ENCODE data around the gene NDUFB5.
"Not testable (repeated sequence)": the region's sequence is repeated elsewhere in the genome, so short reads cannot be mapped to it uniquely, and the experiment has no call there.

The NDUFB5 gene

GRCh38 chr3:179622023-179622422 lies 17.4 kb downstream of the NDUFB5 start:
- FAIRE-seq (no peak), DNase-seq (ENCODE audit: insufficient read length, low spot score) (no peak)
- TF ChIP-seq POLR2A (IDR thresholded peaks at IDR 0.05; ENCODE audit: low read depth, low read length) (no peak), TAF1 (IDR thresholded peaks at IDR 0.05; ENCODE audit: low read depth, low read length) (no peak), POU2F2 (IDR thresholded peaks at IDR 0.05; ENCODE audit: low read depth, low read length) (no peak), POLR2AphosphoS5 (IDR thresholded peaks at IDR 0.05; ENCODE audit: low read depth, low read length) (no peak), SPI1 (IDR thresholded peaks at IDR 0.05; ENCODE audit: low read depth, low read length) (no peak), PAX5 (IDR thresholded peaks at IDR 0.05; ENCODE audit: insufficient read depth, low read length, severe bottlenecking) (no peak)

GRCh38 chr3:179624451-179624850 lies 19.9 kb downstream of the NDUFB5 start:
- DNase-seq (ENCODE audit: insufficient read length, low spot score) = no peak
- TF ChIP-seq SPI1 (IDR thresholded peaks at IDR 0.05; ENCODE audit: low read depth, low read length) (no peak), POU2F2 (IDR thresholded peaks at IDR 0.05; ENCODE audit: low read depth, low read length) (no peak), PAX5 (IDR thresholded peaks at IDR 0.05; ENCODE audit: insufficient read depth, low read length, severe bottlenecking) (no peak), POLR2AphosphoS5 (IDR thresholded peaks at IDR 0.05; ENCODE audit: low read depth, low read length) (no peak), TAF1 (IDR thresholded peaks at IDR 0.05; ENCODE audit: low read depth, low read length) (no peak), POLR2A (IDR thresholded peaks at IDR 0.05; ENCODE audit: low read depth, low read length) (no peak)

GRCh38 chr3:179630753-179631451 lies 26.3 kb downstream of the NDUFB5 start:
- TF ChIP-seq SPI1 (IDR thresholded peaks at IDR 0.05; ENCODE audit: low read depth, low read length) (peak; percentile 75), POU2F2 (IDR thresholded peaks at IDR 0.05; ENCODE audit: low read depth, low read length) (no peak)
- FAIRE-seq (no peak), DNase-seq (ENCODE audit: insufficient read length, low spot score) (no peak)

More at GRCh38 chr3:179624451-179624850, 19.9 kb downstream of the NDUFB5 start:
- no peak for FAIRE-seq

GRCh38 chr3:179640469-179640868 lies 35.9 kb downstream of the NDUFB5 start:
- DNase-seq (ENCODE audit: insufficient read length, low spot score) = no peak
- TF ChIP-seq POU2F2 (IDR thresholded peaks at IDR 0.05; ENCODE audit: low read depth, low read length) = no peak
- TF ChIP-seq POLR2A (IDR thresholded peaks at IDR 0.05; ENCODE audit: low read depth, low read length) = no peak
- no peak for TF ChIP-seq PAX5 (IDR thresholded peaks at IDR 0.05; ENCODE audit: insufficient read depth, low read length, severe bottlenecking)
- TF ChIP-seq TAF1 (IDR thresholded peaks at IDR 0.05; ENCODE audit: low read depth, low read length) = no peak
- no peak for TF ChIP-seq SPI1 (IDR thresholded peaks at IDR 0.05; ENCODE audit: low read depth, low read length)
- TF ChIP-seq POLR2AphosphoS5 (IDR thresholded peaks at IDR 0.05; ENCODE audit: low read depth, low read length) = no peak
- no peak for FAIRE-seq

GRCh38 chr3:179642871-179643270 lies 38.3 kb downstream of the NDUFB5 start:
- no peak for TF ChIP-seq POLR2A (IDR thresholded peaks at IDR 0.05; ENCODE audit: low read depth, low read length)
- no peak for TF ChIP-seq PAX5 (IDR thresholded peaks at IDR 0.05; ENCODE audit: insufficient read depth, low read length, severe bottlenecking)
- no peak for TF ChIP-seq POLR2AphosphoS5 (IDR thresholded peaks at IDR 0.05; ENCODE audit: low read depth, low read length)
- TF ChIP-seq POU2F2 (IDR thresholded peaks at IDR 0.05; ENCODE audit: low read depth, low read length) = no peak
- TF ChIP-seq TAF1 (IDR thresholded peaks at IDR 0.05; ENCODE audit: low read depth, low read length) = no peak
- TF ChIP-seq SPI1 (IDR thresholded peaks at IDR 0.05; ENCODE audit: low read depth, low read length) = no peak
- no peak for DNase-seq (ENCODE audit: insufficient read length, low spot score)
- FAIRE-seq = no peak

- FAIRE-seq; DNase-seq (ENCODE audit: insufficient read length, low spot score): not testable (repeated sequence)
Measured at GRCh38 chr3:179643837-179644236, 39.2 kb downstream of the NDUFB5 start.

GRCh38 chr3:179646177-179646576 lies 41.6 kb downstream of the NDUFB5 start:
- FAIRE-seq (no peak), DNase-seq (ENCODE audit: insufficient read length, low spot score) (no peak)
- TF ChIP-seq TAF1 (IDR thresholded peaks at IDR 0.05; ENCODE audit: low read depth, low read length) = no peak
- TF ChIP-seq POLR2AphosphoS5 (IDR thresholded peaks at IDR 0.05; ENCODE audit: low read depth, low read length) = no peak
- no peak for TF ChIP-seq SPI1 (IDR thresholded peaks at IDR 0.05; ENCODE audit: low read depth, low read length)
- TF ChIP-seq POLR2A (IDR thresholded peaks at IDR 0.05; ENCODE audit: low read depth, low read length) = no peak
- no peak for TF ChIP-seq PAX5 (IDR thresholded peaks at IDR 0.05; ENCODE audit: insufficient read depth, low read length, severe bottlenecking)
- no peak for TF ChIP-seq POU2F2 (IDR thresholded peaks at IDR 0.05; ENCODE audit: low read depth, low read length)

- no peak for TF ChIP-seq POLR2AphosphoS5 (IDR thresholded peaks at IDR 0.05; ENCODE audit: low read depth, low read length)
- peak; percentile 18; the same call in 1 of the 2 replicates for TF ChIP-seq SPI1 (IDR thresholded peaks at IDR 0.05; ENCODE audit: low read depth, low read length)
- FAIRE-seq (no peak), DNase-seq (ENCODE audit: insufficient read length, low spot score) (no peak)
Measured at GRCh38 chr3:179651687-179652446, 47.3 kb downstream of the NDUFB5 start.

GRCh38 chr3:179652447-179653095 lies 48.0 kb downstream of the NDUFB5 start, which contains the start of gene USP13:
Gene USP13 (plus strand): TSS chr3:179653040. CDS start chr3:179653226, 186 bp downstream.
- peak; percentile 57 for FAIRE-seq
- no peak for TF ChIP-seq PAX5 (IDR thresholded peaks at IDR 0.05; ENCODE audit: insufficient read depth, low read length, severe bottlenecking)
- TF ChIP-seq POU2F2 (IDR thresholded peaks at IDR 0.05; ENCODE audit: low read depth, low read length) = no peak
- TF ChIP-seq POLR2A (IDR thresholded peaks at IDR 0.05; ENCODE audit: low read depth, low read length) = no peak
- peak; percentile 64 for DNase-seq (ENCODE audit: insufficient read length, low spot score)
